ENCODE results near the gene SLC22A23.

SLC22A23 gene

DNA sequence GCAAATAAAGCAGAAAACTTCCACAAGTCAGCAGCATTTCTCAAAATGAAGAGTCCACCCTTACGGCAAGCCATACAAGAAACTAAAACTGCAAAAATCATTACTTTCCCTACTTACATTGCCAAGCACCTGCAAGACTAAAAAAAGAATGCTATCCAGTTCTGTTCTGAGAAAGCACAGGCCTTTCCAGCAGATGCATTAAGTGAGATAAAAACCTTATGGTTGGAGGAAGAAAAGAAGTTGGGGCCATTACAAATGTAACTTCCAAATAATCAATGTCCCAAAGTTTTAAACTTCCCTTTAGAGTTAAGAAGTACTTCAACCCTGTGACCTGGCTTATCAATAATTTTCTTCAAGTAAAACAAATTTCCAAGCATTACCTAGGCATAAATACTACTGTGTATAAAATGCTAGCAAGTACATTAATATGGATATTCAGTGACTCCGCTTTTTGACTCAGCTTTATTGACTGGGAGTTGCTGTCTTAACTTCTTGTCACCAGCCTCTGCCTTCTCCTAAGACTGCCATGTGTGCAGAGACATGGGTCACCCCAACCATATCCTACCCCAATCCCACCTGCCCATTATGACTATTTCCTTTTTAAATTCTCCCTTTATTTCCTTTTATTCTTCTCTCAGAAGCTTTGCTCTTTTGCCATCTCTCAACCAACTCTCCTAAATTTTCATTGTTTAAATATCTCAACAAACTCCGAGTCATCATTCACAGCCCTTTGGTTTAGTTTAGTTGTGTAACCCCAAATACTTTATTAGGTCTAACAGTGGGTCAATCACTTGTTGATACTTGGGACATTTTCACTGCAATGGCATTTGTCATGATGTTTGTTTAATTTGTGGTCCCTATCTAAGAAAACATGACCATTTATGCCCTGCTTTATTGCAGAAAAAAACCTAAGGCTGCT is 49.7 kb downstream of the SLC22A23 start:
- H2AFZ ChIP-seq (ENCODE audit: low read depth, low read length), result no peak overlapping the region
- no peak overlapping the region for H3K4me3 ChIP-seq (ENCODE audit: low read length)
- no peak overlapping the region for H3K4me2 ChIP-seq (ENCODE audit: low read length)
- no peak overlapping the region for H3K27ac ChIP-seq (ENCODE audit: low read length)
- TF ChIP-seq CTCF (IDR thresholded peaks at IDR 0.05; ENCODE audit: low read depth, low read length) (no peak), EZH2phosphoT487 (IDR thresholded peaks at IDR 0.05; ENCODE audit: low read depth) (no peak)
- H3K79me2 ChIP-seq (ENCODE audit: low read length), result no peaks in the 10 kb centered on the region
- no peak overlapping the region for H3K9ac ChIP-seq (ENCODE audit: low read length)
- no peaks in the 10 kb centered on the region for H3K27me3 ChIP-seq (ENCODE audit: low read depth, low read length)
- H3K9me3 ChIP-seq (ENCODE audit: insufficient read depth, low read length), result no peaks in the 10 kb centered on the region
- peaks cover 26% of the 10 kb centered on the region for H3K4me1 ChIP-seq (ENCODE audit: low read length)
- no peaks in the 10 kb centered on the region for H4K20me1 ChIP-seq (ENCODE audit: insufficient read depth, low read length)
- no peaks in the 10 kb centered on the region for H3K36me3 ChIP-seq (replicated peaks; ENCODE audit: low read depth, low read length)

GRCh38 chr6:3406362-3406821 is 50.5 kb downstream of the SLC22A23 start:
- H3K27me3 ChIP-seq (ENCODE audit: low read depth, low read length), result no peaks in the 10 kb centered on the region
- no peaks in the 10 kb centered on the region for H4K20me1 ChIP-seq (ENCODE audit: insufficient read depth, low read length)
- no peaks in the 10 kb centered on the region for H3K79me2 ChIP-seq (ENCODE audit: low read length)
- H3K9ac ChIP-seq (ENCODE audit: low read length), result no peak overlapping the region
- H3K36me3 ChIP-seq (replicated peaks; ENCODE audit: low read depth, low read length), result no peaks in the 10 kb centered on the region
- H3K9me3 ChIP-seq (ENCODE audit: insufficient read depth, low read length), result no peaks in the 10 kb centered on the region
- TF ChIP-seq CTCF (IDR thresholded peaks at IDR 0.05; ENCODE audit: low read depth, low read length) (no peak), EZH2phosphoT487 (IDR thresholded peaks at IDR 0.05; ENCODE audit: low read depth) (no peak)
- no peak overlapping the region for H3K4me2 ChIP-seq (ENCODE audit: low read length)
- H2AFZ ChIP-seq (ENCODE audit: low read depth, low read length), result no peak overlapping the region
- peaks cover 26% of the 10 kb centered on the region for H3K4me1 ChIP-seq (ENCODE audit: low read length)
- no peak overlapping the region for H3K4me3 ChIP-seq (ENCODE audit: low read length)
- H3K27ac ChIP-seq (ENCODE audit: low read length), result no peak overlapping the region

- Histone ChIP-seq H3K27me3 (ENCODE audit: low read depth, low read length) (no peaks in the 10 kb centered on the region), H3K79me2 (ENCODE audit: low read length) (no peaks in the 10 kb centered on the region), H2AFZ (ENCODE audit: low read depth, low read length) (no peak overlapping the region), H3K4me1 (ENCODE audit: low read length) (peaks cover 21% of the 10 kb centered on the region), H3K9ac (ENCODE audit: low read length) (no peak overlapping the region), H4K20me1 (ENCODE audit: insufficient read depth, low read length) (no peaks in the 10 kb centered on the region), H3K4me3 (ENCODE audit: low read length) (no peak overlapping the region), H3K9me3 (ENCODE audit: insufficient read depth, low read length) (no peaks in the 10 kb centered on the region), H3K36me3 (replicated peaks; ENCODE audit: low read depth, low read length) (no peaks in the 10 kb centered on the region), H3K4me2 (ENCODE audit: low read length) (no peak overlapping the region), H3K27ac (ENCODE audit: low read length) (no peak overlapping the region)
- TF ChIP-seq CTCF (IDR thresholded peaks at IDR 0.05; ENCODE audit: low read depth, low read length), result no peak
- no peak for TF ChIP-seq EZH2phosphoT487 (IDR thresholded peaks at IDR 0.05; ENCODE audit: low read depth)
These were observed 51.2 kb downstream of the SLC22A23 start for GRCh38 chr6:3405679-3406078.

DNA sequence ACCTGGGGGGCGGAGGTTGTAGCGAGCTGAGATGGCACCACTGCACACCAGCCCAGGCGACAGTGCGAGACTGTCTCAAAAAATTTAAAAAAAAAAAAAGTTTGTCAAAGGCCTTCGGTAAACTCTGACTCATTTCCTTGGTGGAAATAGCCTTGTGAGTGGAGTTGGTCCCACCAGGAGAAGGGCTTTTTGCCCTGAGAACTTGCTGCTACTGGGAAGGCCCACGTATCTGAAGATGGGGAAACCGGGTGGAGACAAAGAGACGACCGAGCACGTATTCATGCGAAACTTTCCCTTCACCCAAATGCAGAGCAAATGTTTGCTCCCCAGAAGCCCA is 51.7 kb downstream of the SLC22A23 start:
- Histone ChIP-seq H3K9me3 (ENCODE audit: insufficient read depth, low read length) (no peaks in the 10 kb centered on the region), H3K4me2 (ENCODE audit: low read length) (no peak overlapping the region), H3K9ac (ENCODE audit: low read length) (no peak overlapping the region), H2AFZ (ENCODE audit: low read depth, low read length) (no peak overlapping the region), H4K20me1 (ENCODE audit: insufficient read depth, low read length) (no peaks in the 10 kb centered on the region), H3K27me3 (ENCODE audit: low read depth, low read length) (no peaks in the 10 kb centered on the region), H3K4me1 (ENCODE audit: low read length) (peaks cover 21% of the 10 kb centered on the region), H3K4me3 (ENCODE audit: low read length) (no peak overlapping the region), H3K27ac (ENCODE audit: low read length) (no peak overlapping the region), H3K36me3 (replicated peaks; ENCODE audit: low read depth, low read length) (no peaks in the 10 kb centered on the region), H3K79me2 (ENCODE audit: low read length) (no peaks in the 10 kb centered on the region)
- TF ChIP-seq CTCF (IDR thresholded peaks at IDR 0.05; ENCODE audit: low read depth, low read length), result no peak
- no peak for TF ChIP-seq EZH2phosphoT487 (IDR thresholded peaks at IDR 0.05; ENCODE audit: low read depth)

Measured in OCI-LY3 (cell line).